Lower lobe of right lung (tissue), 2 donors: ENCODE data around the gene MASP1. TPM values are rescaled to one million over a fixed set of nuclear protein-coding genes. Genes with fewer than 3 reads are reported as not detected.
"Not testable (repeated sequence)": the region's sequence is repeated elsewhere in the genome, so short reads cannot be mapped to it uniquely, and the experiment has no call there.

Source experiments
- ATAC-seq, 2 donors: fragments of 200-7000 bp; cut with Tn5 transposase; one replicate each; pipeline ENCODE4 v1.9.1; 2020 to 2022; ENCODE audit warnings: mild to moderate bottlenecking in 2 of 2, moderate library complexity in 2 of 2
- DNase-seq: peaks from one replicate; pipeline ENCODE4 v3.0.0-alpha.2; 2020
- H3K27ac ChIP-seq: fragments of 200-600 bp; one replicate; pipeline ENCODE4 v1.8.0; 2022
- H3K27me3 ChIP-seq: fragments of 200-600 bp; one replicate; pipeline ENCODE4 v1.8.0; 2022; ENCODE audit warnings: low read depth
- H3K36me3 ChIP-seq: fragments of 200-600 bp; one replicate; pipeline ENCODE4 v1.8.0; 2022; ENCODE audit warnings: mild to moderate bottlenecking
- H3K4me1 ChIP-seq: fragments of 200-600 bp; one replicate; pipeline ENCODE4 v1.8.0; 2022
- H3K4me3 ChIP-seq: fragments of 200-600 bp; one replicate; pipeline ENCODE4 v1.8.0; 2022; ENCODE audit warnings: mild to moderate bottlenecking
- H3K9me3 ChIP-seq: fragments of 200-600 bp; one replicate; pipeline ENCODE4 v1.8.0; 2022
- CTCF ChIP-seq: fragments of 200-600 bp; IDR thresholded peaks from one replicate; pipeline ENCODE4 v1.8.0; 2022; ENCODE audit warnings: antibody characterized with exemption, mild to moderate bottlenecking
- intact Hi-C: fragments of 100-400 bp; cut with DNase I; formaldehyde crosslinking; loops from one replicate; pipeline ENCODE4 v1.11.0; 2022
- total RNA-seq: library from RNA; stranded (reverse); fragmentation: NEBNext Ultra II Directional; extraction: Animal tissue kit (Norgen Biotek cat#: 25700); gene quantifications from one replicate; pipeline ENCODE4 v1.2.1, GENCODE V29; 2021
- donor health status: DM: no; HTN: yes; CAD: no; lungs with severe emphysema.

MASP1 gene
- total RNA-seq, 1 donor from 2014 or later, result 4.3 TPM

- no peaks in the 10 kb centered on the region for H3K36me3 ChIP-seq
- intact Hi-C loops, result no loop called here
- no peak for TF ChIP-seq CTCF
- no peaks in the 10 kb centered on the region for H3K9me3 ChIP-seq
- ATAC-seq, result no peak
- DNase-seq, result no peak
- peaks cover 6% of the 10 kb centered on the region for H3K4me1 ChIP-seq
- no peak overlapping the region for H3K27ac ChIP-seq
- no peak overlapping the region for H3K4me3 ChIP-seq
- no peaks in the 10 kb centered on the region for H3K27me3 ChIP-seq
Observed at GRCh38 chr3:187210091-187210490, 81.4 kb downstream of the MASP1 start.

GRCh38 chr3:187209491-187209890 lies 82.0 kb downstream of the MASP1 start:
- H3K27me3 ChIP-seq, result no peaks in the 10 kb centered on the region
- no peak overlapping the region for H3K4me3 ChIP-seq
- H3K36me3 ChIP-seq, result no peaks in the 10 kb centered on the region
- DNase-seq, result no peak
- intact Hi-C loops, result no loop called here
- H3K27ac ChIP-seq, result no peak overlapping the region
- H3K9me3 ChIP-seq, result no peaks in the 10 kb centered on the region
- ATAC-seq, result no peak
- peaks cover 6% of the 10 kb centered on the region for H3K4me1 ChIP-seq
- TF ChIP-seq CTCF, result no peak

GRCh38 chr3:187208159-187208558 lies 83.4 kb downstream of the MASP1 start:
- TF ChIP-seq CTCF, result no peak
- no peak for ATAC-seq
- Histone ChIP-seq H3K27me3 (no peaks in the 10 kb centered on the region), H3K27ac (no peak overlapping the region), H3K9me3 (no peaks in the 10 kb centered on the region), H3K4me1 (peaks cover 6% of the 10 kb centered on the region), H3K4me3 (no peak overlapping the region), H3K36me3 (no peaks in the 10 kb centered on the region)
- no peak for DNase-seq
- intact Hi-C loops, result no loop called here

- Histone ChIP-seq H3K27me3 (no peaks in the 10 kb centered on the region), H3K4me1 (peaks cover 6% of the 10 kb centered on the region), H3K4me3 (no peak overlapping the region), H3K36me3 (no peaks in the 10 kb centered on the region), H3K9me3 (no peaks in the 10 kb centered on the region), H3K27ac (no peak overlapping the region)
- no peak for DNase-seq
- TF ChIP-seq CTCF, result no peak
- ATAC-seq, result no peak
- intact Hi-C loops, result no loop called here
Observed at GRCh38 chr3:187207624-187208023, 83.9 kb downstream of the MASP1 start.

GRCh38 chr3:187207062-187207461 lies 84.5 kb downstream of the MASP1 start:
- Histone ChIP-seq H3K36me3 (no peaks in the 10 kb centered on the region), H3K9me3 (no peaks in the 10 kb centered on the region), H3K27ac (no peak overlapping the region), H3K4me3 (no peak overlapping the region), H3K27me3 (no peaks in the 10 kb centered on the region), H3K4me1 (peaks cover 6% of the 10 kb centered on the region)
- intact Hi-C loops, result no loop called here
- DNase-seq (no peak), ATAC-seq (no peak)
- no peak for TF ChIP-seq CTCF

GRCh38 chr3:187205683-187206082 lies 85.9 kb downstream of the MASP1 start:
- intact Hi-C loops, result no loop called here
- Histone ChIP-seq H3K9me3 (no peaks in the 10 kb centered on the region), H3K4me1 (peaks cover 1% of the 10 kb centered on the region), H3K4me3 (no peak overlapping the region), H3K27ac (no peak overlapping the region), H3K27me3 (no peaks in the 10 kb centered on the region), H3K36me3 (no peaks in the 10 kb centered on the region)
- DNase-seq (no peak), ATAC-seq (no peak)
- TF ChIP-seq CTCF, result no peak

- H3K9me3 ChIP-seq, intact Hi-C loops, DNase-seq, H3K27ac ChIP-seq, H3K27me3 ChIP-seq, H3K36me3 ChIP-seq, ATAC-seq, H3K4me3 ChIP-seq, H3K4me1 ChIP-seq: not testable (repeated sequence)
Observed at GRCh38 chr3:187199463-187200050, 92.0 kb downstream of the MASP1 start.
